Suprapubic skin (tissue), 4 donors: ENCODE measurements around the gene MYADML2. TPM values are rescaled to one million over a fixed set of nuclear protein-coding genes. Genes with fewer than 3 reads are reported as not detected.

Experiments used
- DNase-seq, 2 donors: peaks; one replicate each; pipeline ENCODE4 v3.0.0-alpha.2; 2019; ENCODE audit warnings: low spot score in 2 of 2
- H3K27ac ChIP-seq: fragments of 200-600 bp; sonication (generic); one replicate; pipeline ENCODE4 v1.5.1; 2019
- H3K27me3 ChIP-seq: fragments of 200-600 bp; sonication (generic); one replicate; pipeline ENCODE4 v1.5.1; 2019
- H3K36me3 ChIP-seq: fragments of 200-600 bp; sonication (generic); one replicate; pipeline ENCODE4 v1.5.1; 2019
- H3K4me1 ChIP-seq: fragments of 200-600 bp; sonication (generic); one replicate; pipeline ENCODE4 v1.5.1; 2019
- H3K4me3 ChIP-seq: fragments of 200-600 bp; sonication (generic); one replicate; pipeline ENCODE4 v1.5.1; 2019; ENCODE audit warnings: mild to moderate bottlenecking
- H3K9me3 ChIP-seq: fragments of 200-600 bp; sonication (generic); one replicate; pipeline ENCODE4 v1.5.1; 2019
- CTCF ChIP-seq, 2 donors: fragments of 200-600 bp in 1 of 2; fragments of 450-650 bp in 1 of 2; sonication (generic) in 1 of 2; IDR thresholded peaks; one replicate each; pipeline ENCODE4 v1.5.1; 2016 to 2019; ENCODE audit warnings: antibody characterized with exemption in 2 of 2, mild to moderate bottlenecking in 1 of 2, moderate library complexity in 1 of 2
- EP300 ChIP-seq: sonication (generic); formaldehyde crosslinking; IDR thresholded peaks from one replicate; pipeline ENCODE4 v1.6.1; 2017; ENCODE audit warnings: antibody characterized with exemption
- POLR2A ChIP-seq, 2 donors: fragments of 450-650 bp; IDR thresholded peaks; one replicate each; pipeline ENCODE4 v1.6.1; 2017; ENCODE audit warnings: antibody characterized with exemption in 2 of 2, mild to moderate bottlenecking in 2 of 2, moderate library complexity in 2 of 2
- POLR2AphosphoS5 ChIP-seq, 3 donors: sonication (generic); formaldehyde crosslinking; IDR thresholded peaks; one replicate each; pipeline ENCODE4 v1.6.1; 2017; ENCODE audit warnings: antibody characterized with exemption in 3 of 3
- WGBS: methylation state at CpG from one replicate; pipeline ENCODE4 v1.1.5; 2018; 5-methylcytosine and 5-hydroxymethylcytosine counted together
- total RNA-seq, 4 donors: library from RNA; depleted of rRNA; stranded (reverse); fragments of >200 nt; gene quantifications; one replicate each; pipeline ENCODE4 v1.1.0, GENCODE V29; 2016

The MYADML2 gene
- total RNA-seq, 4 donors from 2014 or later: not detected

- no peaks in the 10 kb centered on the region for H3K36me3 ChIP-seq
- DNase-seq: no peak
- no CpG with 5 or more reads among the region's 15 CpGs for WGBS
- no peak for TF ChIP-seq EP300
- TF ChIP-seq CTCF (IDR thresholded peaks at IDR 0.05): no peak
- TF ChIP-seq POLR2A (IDR thresholded peaks at IDR 0.05): no peak
- no peak for TF ChIP-seq POLR2AphosphoS5 (IDR thresholded peaks at IDR 0.05)
- no peaks in the 10 kb centered on the region for H3K9me3 ChIP-seq
- no peaks in the 10 kb centered on the region for H3K27me3 ChIP-seq
- no peak overlapping the region for H3K4me3 ChIP-seq
- peaks cover 26% of the 10 kb centered on the region for H3K4me1 ChIP-seq
- no peak overlapping the region for H3K27ac ChIP-seq
Measured at GRCh38 chr17:81931557-81932332, 15.3 kb downstream of the MYADML2 start.

DNA sequence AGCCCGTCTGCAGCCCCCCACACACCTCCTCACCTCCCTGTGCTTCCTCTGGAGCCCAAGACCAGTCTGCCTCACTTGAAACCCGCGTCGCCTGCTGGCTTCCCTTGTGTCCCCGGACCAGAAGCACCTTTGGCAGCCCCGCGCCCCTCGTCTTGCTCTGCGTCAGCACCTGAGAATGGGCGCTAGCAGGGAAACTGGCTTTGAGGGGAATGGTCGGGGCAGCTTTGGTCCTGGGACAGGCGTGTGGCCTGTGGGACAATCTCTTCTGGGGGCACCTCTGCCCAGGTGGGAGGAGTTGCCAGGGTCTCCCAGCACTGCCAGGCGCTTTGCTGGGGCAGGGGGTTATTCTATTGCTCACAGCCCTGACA, 15.9 kb downstream of the MYADML2 start:
- Histone ChIP-seq H3K27ac (no peak overlapping the region), H3K27me3 (no peaks in the 10 kb centered on the region), H3K4me1 (peaks cover 28% of the 10 kb centered on the region), H3K36me3 (no peaks in the 10 kb centered on the region), H3K4me3 (no peak overlapping the region), H3K9me3 (no peaks in the 10 kb centered on the region)
- TF ChIP-seq EP300: no peak
- TF ChIP-seq POLR2AphosphoS5 (IDR thresholded peaks at IDR 0.05): no peak
- TF ChIP-seq CTCF (IDR thresholded peaks at IDR 0.05): no peak
- no peak for TF ChIP-seq POLR2A (IDR thresholded peaks at IDR 0.05)
- DNase-seq: no peak
- WGBS: 59% methylated on average over 6 of the region's 13 CpGs

- 75% methylated on average over 19 of the region's 20 CpGs for WGBS
- Histone ChIP-seq H3K36me3 (no peaks in the 10 kb centered on the region), H3K9me3 (no peaks in the 10 kb centered on the region), H3K4me1 (peaks cover 35% of the 10 kb centered on the region), H3K27me3 (no peaks in the 10 kb centered on the region), H3K27ac (no peak overlapping the region), H3K4me3 (no peak overlapping the region)
- no peak for TF ChIP-seq EP300
- no peak for TF ChIP-seq CTCF (IDR thresholded peaks at IDR 0.05)
- no peak for TF ChIP-seq POLR2A (IDR thresholded peaks at IDR 0.05)
- no peak for TF ChIP-seq POLR2AphosphoS5 (IDR thresholded peaks at IDR 0.05)
- no peak for DNase-seq
Measured at GRCh38 chr17:81930142-81931125, 16.6 kb downstream of the MYADML2 start.

GRCh38 chr17:81929253-81930141, 17.5 kb downstream of the MYADML2 start:
- H3K27me3 ChIP-seq: no peaks in the 10 kb centered on the region
- no peak for TF ChIP-seq POLR2AphosphoS5 (IDR thresholded peaks at IDR 0.05)
- TF ChIP-seq CTCF (IDR thresholded peaks at IDR 0.05): no peak
- no peak for TF ChIP-seq POLR2A (IDR thresholded peaks at IDR 0.05)
- TF ChIP-seq EP300: no peak
- peaks cover 45% of the 10 kb centered on the region for H3K4me1 ChIP-seq
- H3K36me3 ChIP-seq: no peaks in the 10 kb centered on the region
- no peak overlapping the region for H3K27ac ChIP-seq
- no peak overlapping the region for H3K4me3 ChIP-seq
- no peaks in the 10 kb centered on the region for H3K9me3 ChIP-seq
- WGBS: 81% methylated on average over 24 of the region's 31 CpGs
- no peak for DNase-seq
